T-helper 2 cell (primary cell): ENCODE results near the gene PAM16.

Experiments used
- DNase-seq, 5 experiments: peaks; one replicate each; pipeline versions ENCODE4 v3.0.0 to v3.0.0-alpha.2; 2012 to 2022

Gene PAM16

DNA sequence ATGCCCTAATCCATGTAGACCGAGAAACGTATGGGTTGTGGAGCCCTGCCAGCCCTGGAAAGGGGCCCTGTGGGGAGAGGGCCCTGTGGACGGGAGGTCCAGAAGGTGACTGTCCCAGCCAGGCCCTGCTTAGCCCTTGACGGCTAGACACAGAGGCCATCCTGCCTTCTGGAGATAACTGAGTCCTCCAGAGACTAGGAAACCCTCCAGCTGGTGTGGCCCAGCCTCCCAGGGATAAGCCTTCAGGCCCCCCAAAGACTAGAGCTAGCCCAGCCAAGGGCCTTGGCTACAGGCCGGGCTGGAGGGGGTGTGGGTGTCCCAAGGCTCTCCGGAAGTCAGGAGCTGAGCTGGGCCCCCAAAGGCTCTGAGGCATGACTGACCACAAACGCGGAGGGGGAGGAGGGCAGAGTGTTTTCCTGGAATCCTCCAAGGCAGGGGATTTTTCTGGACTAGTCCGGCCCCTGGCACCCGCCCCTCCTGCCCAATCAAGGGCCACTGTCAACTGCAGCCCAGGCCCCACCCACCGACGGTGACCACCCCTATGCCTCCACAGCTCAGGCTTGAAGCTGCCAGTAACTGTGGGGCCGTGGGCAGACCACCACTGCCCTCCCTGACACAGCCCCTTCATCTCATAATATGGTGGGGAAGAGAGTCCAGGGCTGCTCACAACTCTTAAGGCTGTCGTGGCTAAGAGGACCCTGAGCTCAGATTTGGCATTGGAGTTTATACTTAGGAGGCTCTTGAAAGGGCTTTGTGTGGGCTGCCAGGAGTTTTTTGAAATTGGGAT is 19.6 kb upstream of the PAM16 start:
- no peak for DNase-seq

DNA sequence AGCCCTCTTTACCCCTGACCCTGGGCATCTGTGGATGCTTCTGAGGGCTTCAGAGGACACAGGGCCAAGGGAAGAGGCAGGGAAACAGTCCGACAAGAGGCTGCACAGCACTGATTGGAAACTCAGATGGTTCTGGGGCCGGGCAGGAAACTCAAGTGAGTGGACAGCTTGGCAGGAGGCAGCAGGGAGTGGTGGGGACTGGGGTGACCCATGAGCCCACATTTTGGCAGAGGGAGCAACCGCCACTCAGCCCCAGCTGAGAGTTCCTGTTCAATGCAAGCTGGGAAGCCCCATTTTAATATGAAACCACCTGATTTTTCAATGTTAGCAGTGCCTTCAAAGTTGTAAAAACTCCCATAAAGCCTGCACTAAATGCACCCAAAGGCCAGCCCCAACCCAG is 19.0 kb upstream of the PAM16 start:
- DNase-seq = no peak

DNA sequence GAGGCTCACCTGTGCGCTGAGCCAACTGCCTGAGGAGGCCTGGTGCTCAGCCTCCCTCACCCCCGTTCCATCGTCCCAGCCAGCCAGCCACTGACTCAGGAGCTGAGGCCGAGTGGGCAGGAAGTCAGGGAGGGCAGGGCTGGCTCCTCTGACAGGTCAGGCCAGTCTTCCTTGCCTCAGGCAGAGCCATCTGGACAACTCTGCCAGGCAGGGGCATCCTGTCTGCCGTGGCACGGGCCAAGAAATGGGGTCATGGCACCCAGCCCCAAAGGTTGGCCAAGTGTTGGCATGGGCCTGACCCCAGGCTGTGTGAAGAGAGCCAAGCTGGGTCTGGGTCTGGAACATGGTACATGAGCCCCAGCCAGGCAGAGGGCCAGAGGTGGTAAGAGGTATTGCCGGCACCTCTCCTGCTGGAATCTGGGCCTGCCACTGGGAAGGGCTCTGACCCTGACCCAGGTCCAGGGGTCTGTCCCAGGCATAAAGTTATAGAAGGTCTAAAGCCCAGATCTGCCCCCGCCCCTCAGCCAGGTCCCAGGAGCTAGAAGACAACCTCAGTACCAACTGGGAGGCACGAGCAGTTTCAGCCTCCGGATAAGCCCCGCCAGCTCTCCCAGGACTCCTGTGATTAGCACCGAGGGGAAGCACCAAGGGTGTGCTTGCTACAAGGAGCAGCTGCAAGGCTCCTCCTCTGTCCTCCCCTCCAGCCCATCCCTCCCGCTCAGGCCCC is 18.0 kb upstream of the PAM16 start:
- no peak for DNase-seq

DNA sequence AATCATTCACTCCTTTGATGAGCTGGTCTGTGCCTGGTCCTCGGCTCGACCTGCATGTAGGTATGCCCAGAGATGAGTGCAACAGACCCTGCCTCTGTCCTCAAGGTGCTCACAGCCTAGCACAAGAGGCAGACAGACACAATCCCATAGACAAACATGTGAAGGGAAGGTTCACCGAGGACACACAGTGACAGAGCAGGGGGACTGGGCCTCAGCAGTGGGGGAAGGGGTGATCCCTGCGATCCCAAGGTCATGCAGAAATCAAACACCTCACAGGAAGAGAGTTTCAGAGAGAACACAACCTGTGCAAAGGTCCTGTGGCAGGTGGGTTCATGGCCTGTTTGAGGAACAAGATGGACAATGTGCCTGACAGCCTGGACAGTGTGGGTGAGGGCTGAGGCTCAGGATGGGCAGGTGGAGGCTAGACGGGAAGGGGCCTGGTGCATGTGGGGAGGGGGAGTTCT is 16.3 kb upstream of the PAM16 start:
- no peak for DNase-seq

DNA sequence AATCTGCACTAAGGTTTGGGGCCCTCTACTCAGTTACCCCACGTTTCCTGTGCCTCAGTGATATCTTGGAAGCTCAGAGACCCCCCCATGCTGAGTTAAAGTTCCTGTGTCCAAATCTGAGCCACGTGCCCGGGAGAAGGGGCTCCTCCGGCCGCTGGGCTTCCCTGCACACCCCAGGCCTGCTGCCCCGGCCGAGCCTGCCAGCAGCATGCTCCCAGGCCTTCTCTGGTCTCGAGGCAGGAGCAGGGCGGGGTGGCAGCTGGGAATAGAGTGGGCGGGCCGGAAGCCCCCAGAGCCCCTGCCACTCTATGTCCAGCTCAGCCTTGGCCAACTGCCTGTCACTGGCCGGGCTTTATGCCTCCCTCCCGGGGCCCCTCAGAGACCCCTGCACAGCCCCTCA is 14.9 kb upstream of the PAM16 start:
- no peak for DNase-seq

DNA sequence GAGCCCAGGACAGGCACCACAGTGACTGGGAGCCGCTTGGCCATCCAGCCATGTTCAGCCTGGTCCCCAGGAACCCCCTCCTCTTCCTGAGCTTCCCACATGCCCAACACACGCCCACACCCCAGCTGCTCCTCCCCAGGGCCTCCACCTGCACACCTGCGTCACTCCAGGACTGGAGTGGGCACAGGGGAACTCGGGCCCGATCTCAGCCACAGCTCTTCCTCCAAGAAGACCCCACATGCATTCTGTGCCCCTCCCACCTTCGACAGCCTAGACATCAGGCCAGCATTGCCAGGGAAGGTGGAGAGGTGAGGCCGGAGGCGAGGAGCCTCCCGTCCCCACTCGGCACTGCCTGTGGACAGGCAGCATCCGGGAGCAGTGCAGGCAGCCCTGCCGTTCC is 14.5 kb upstream of the PAM16 start:
- DNase-seq = no peak

DNA sequence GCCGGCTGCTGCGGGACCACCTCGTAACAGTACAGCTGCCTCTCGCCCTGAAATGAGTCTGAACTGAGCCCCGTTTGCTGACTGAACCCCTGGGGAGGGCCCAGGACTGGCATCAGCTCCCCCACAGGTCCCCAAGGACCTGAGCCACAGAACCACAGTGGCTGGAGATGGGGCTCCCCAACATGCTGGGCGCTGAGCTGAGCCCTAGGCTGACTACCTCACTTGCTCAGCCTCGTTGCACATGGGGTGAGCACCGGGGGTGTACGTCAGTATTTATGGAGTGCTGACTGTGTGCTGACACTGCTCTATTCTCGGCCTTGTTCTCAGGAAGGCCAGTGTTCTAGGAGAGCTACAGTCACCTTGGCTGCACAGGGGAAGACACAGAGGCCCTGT is 13.9 kb upstream of the PAM16 start:
- no peak for DNase-seq

DNA sequence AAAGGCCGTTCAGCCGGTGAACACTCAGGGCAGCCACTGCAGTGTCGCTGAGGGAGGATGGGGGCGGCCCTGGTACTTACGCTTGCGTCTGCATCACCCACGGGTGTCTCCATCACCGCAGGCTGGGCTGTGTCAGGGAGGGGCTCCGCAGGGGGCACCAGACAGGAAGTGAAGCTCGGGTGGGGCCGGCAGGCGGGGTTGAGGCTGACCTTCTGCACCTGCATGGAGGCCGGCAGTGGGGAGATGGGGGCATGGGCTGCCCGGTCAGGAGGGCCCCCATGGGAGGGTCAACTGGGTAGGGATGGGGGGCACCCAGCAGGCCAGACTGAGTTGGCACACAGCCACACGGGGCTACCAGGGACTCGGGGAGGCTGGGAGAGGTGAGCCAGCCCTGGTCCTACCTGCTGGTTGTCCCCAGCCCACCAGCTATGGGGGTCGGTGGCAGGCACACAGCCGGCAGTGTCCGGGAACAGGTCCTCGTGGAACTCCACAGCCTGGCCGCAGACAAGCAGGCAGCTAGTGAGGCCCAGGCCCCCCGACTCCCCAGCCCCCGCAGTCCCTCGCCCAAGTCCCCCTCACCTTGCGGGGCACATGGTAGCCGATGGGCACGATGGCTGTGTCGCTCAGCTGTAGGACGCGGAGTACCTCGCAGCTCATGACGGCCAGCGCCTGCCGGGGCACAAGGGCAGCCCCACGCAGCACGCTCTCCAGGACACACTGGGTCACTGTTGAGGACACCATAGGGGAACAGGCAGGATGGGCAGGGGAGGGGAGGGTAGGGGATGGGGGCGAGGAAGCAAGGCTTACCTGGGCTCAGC is 13.3 kb upstream of the PAM16 start:
- no peak for DNase-seq

DNA sequence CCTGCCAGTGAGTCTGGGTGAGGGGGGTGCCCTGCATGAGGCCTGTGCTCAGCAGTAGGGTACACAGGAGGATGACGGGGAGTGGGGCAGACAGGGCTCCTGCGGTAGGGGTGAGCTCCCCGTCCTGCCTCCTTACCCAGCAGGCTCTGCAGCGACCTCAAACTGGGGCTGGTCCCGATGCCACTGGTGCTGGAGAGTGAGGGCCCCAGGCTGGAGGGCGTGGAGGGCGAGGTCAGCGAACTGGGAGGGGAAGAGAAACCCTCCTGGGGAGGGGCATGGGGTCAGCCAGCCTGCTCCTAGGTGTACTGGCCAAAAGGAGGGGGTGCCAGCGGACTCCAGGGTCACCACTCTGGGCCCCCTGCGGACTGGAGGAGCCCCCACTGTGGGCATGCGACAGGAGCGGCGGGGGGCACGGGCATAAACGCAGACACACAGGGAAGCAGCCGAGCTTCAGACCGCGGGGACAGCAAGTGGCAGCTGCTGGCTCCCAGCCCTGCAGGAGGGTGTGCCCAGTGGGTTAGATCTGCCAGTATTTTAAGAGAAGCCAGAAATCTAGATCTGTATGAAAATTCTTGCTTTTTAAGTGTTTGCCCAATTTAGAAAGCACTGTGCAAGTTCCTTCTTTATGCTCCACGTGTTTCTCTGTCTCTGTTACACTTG is 11.5 kb upstream of the PAM16 start:
- DNase-seq = no peak

DNA sequence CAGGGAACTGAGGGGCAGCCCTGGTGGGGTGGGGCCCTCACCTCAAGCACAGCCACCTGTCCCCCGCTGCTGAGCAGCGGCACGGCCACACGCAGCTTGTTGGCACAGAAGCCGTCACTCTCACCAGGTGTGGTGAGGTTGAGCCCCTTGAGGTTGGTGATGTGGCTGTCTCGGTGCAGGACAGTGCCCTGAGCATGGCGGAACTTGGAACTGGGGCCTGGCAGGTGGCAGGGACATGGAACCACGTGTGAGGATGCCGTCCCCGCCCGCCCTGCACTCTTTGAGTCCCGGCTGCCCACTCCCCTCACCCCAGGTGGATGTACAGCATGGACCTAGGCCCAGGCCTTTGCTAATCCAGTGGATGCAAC is 10.8 kb upstream of the PAM16 start:
- no peak for DNase-seq

DNA sequence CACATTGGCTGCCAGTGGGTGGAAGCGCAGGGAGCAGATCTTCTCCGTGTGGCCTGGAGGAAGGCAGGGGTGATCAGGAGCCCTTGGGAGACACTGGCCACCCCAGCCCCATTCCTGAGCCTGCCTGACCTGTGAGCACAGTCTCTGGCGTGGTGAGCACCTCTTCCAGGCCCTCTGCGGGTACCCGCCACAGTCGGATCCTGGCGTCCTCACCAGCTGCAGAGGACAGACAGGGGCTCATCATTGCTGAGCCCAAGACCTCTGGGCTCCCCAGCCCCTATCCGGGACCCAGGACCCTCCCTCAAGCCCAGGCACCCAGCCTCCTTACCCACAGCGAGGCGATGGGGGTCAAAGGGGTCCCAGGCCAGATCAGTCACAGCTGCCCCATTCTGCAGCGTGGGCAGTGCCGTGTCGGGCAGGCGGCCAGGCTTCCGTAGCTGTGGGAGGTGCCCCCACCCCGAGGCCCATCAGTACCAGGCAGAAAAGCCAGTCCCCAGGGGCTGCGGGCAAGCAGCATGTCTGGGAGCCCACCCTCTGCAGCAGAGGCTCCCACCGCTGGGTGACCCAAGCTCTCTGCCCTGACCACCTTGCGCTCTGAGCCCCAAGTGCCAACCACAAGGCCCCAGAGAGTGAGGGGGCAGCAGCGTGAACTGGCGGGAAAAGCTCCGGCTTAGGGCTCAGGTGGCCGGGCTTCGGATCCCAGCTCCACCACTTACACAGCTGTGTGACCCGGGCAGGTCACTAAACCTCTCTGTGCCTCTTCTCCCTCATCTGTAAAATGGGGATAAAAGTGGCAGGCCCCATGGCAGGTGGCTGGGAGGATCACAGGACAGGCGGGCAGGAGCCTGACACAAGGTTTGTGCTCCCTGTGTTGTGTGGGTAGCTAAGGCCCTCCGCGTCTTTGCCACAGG is 10.2 kb upstream of the PAM16 start:
- no peak for DNase-seq

DNA sequence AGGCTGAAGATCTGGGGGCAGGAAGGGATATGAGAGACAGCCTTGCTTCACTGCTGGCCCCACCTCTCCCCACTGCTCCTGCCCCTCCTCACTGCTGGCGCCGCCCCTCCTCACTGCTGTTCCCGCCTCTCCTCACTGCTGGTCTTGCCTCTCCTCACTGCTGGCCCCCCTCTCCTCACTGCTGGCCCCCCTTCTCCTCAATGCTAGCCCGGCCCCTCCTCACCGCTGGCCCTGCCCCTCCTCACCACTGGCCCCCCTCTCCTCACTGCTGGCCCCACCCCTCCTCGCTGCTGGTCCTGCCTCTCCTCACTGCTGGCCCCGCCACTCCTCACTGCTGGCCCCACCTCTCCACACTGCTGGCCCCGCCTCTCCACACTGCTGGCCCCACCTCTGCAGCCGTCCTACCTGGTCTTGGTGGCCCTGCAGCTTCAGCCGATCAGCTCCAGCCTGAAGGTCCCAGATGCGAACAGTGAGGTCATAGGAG is 9.5 kb upstream of the PAM16 start:
- no peak for DNase-seq

DNA sequence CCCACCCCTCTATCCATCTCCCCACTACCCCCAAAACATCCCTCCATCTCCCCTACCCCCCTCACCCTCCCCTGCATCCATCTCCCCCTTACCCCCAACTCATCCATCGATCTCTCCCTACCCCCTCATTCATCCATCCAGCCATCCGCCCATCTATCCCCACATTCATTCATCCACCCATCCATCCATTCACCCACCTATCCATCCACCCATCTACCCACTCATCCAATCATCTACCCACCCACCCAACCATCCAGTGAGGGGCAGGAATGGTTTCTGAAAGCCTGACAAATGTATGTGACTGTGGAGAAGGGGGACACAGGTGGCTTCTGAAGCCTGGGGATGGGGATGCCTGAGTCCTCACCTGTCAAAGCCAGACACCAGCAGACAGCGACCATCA is 8.8 kb upstream of the PAM16 start:
- DNase-seq = no peak

DNA sequence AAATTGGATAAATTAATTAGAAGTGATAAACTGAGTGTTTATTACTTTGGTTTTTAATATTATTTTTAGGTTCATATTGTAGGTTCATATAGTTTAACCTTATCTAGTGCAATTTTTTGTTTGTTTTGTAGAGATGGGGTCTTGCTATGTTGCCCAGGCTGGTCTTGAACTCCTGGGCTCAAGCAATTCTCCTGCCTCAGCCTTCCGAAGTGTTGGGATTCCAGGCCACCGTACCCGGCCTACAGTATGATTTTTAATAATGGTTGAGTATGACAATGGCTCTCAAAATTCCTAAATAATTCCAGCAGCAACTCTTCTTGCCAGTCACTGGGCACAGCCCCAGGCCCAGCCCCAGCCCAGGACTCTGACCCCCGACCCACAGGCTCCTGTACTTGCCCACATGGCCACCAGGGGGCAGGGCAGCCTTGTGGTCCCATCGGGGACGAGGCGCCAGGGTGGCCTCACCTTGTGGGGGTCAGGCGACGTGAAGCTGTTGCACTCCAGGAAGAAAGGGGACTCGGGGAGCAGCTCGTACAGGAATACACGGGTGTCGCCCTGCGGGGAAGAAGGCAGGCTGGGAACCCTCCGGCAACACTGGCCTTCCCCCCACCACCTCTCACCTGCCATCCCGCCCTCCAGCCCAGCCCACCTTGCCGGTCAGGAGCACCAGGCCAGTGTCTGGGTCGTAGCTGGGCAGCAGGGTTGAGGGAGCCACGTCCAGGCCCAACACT is 7.9 kb upstream of the PAM16 start:
- DNase-seq = peak; percentile 37 to 58 (median 49)

DNA sequence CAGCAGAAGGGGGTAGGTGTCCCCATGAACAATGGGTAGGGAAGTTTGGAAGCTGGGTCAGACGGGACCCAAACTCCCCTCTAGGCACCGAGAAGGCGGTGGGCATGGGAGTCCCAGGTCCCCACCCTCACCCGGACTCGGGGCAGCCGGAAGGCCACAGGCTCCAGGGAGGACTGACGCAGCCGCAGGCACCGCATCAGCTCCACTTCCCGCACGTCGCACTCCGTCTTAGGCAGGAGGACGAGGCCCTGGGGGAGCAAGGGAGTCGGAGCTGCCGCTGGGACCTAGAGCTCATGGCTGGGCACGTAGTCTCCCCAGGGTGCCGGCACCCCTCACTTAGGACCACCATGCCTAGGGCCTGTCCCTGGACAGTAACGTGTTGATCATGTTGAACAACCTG is 7.1 kb upstream of the PAM16 start:
- no peak for DNase-seq

DNA sequence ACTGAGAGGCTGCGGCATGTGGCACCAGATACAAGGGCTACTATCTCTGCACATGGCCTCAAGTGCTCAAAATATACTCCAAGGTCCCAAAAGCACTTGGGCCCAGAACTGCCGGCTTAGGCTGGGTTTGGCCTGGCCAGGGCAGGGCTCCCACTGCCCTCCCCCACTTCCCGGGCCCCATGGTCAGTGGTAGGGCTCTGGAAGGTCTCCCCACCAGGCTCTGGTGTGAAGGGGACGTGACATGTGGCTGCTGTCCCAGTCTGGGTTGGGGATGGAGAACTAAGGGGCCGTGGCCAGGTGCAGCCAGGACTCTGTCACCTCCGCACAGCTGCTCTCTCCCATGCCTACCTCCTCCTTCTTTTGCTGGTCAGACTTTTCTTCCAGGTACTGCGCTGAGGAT is 5.7 kb upstream of the PAM16 start:
- no peak for DNase-seq

DNA sequence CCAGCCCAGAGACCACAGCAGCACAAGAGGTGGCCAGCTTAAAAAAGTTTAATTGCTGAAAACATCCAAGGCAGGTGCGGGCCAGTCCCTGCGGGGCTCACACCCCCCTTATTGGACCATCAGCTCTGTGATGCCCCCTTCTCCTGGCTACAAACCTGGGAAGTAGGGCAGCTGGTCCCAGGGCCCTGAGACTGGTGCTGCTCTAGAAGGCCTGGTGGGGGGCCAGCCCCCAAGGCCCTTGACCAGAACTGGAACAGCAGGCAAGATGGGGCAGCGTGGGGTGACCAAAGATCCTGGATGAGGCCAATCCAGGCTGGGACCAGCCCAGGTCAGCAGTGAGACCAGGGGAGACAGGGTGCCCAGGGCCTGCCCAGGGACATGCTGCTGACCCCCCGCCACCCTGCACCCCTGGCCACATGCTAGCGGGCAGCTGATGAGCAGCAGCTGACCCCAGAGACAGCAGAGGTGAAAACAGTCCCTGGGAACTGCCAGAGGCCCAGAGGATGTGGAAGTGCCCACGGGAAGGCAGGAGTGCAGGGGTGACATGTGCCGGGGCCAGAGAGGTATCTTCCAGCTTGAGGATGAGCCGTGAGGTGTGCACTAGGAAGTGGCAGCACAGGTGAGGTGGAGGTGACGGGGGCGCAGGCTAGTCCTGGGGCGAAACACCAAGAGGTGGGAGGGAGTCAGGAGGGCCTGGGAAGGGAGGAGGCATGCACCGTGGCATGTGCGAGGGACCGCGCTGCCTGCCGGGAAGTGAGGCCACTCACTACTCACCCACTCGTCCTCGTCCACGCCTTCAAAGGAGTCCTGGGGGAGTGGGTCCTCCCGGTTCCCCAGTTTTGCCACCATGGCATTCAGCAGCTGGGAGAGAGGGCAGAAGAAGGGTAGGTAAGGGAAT is 3.6 kb upstream of the PAM16 start:
- DNase-seq = no peak

DNA sequence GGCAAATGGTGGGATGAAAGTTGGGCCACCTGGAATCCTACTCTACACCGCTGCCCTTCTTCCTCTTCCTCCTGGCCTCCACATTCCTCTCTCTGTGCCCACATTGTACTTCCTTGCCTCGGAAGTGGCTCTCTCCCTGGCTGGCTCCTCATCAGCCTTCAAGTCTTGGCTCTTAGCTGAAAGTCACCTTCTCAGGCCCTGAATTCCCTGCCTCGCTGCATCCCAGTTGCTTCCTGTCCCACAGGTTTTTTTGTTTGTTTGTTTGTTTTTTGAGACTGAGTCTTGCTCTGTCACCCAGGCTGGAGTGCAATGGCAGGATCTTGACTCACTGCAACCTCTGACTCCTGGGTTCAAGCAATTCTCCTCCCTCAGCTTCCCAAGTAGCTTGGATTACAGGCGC is 2.6 kb upstream of the PAM16 start:
- no peak for DNase-seq

DNA sequence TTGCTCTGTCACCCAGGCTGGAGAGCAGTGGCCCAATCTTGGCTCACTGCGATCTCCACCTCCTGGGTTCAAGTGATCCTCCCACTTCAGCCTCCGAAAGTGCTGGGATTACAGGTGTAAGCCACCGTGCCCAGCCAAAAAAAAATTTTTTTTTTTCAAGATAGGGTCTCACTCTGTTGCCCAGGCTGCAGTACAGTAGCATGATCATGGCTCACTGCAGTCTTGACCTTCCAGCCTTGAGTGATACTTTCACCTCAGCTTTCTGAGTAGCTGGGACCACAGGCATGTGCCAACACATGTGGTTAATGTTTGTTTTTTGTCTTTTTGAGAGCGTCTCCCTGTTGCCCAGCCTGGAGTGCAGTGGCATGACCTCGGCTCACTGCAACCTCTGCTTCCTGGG is 1.7 kb upstream of the PAM16 start:
- no peak for DNase-seq

DNA sequence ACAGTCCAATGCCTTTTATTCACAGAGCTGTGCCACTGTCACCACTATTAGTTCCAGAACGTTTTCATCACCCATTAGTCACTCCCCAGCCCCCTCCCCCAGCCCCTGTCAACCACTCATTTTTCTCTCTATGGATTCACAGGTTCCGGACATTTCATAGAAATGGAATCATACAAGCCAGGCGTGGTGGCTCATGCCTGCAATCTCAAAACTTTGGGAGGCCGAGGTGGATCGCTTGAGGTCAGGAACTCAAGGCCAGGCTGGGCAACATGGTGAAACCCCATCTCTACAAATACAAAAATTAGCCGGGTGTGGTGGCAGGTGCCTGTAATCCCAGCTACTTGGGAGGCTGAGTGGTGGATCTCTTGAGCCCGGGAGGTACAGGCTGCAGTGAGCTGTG is 759 bp upstream of the PAM16 start:
- DNase-seq = no peak
